Thyroid gland (tissue), 4 donors: ENCODE results near the gene OGDH.

Experiments used
- POLR2A ChIP-seq, 2 donors: fragments of 450-650 bp; IDR thresholded peaks; one replicate each; pipeline ENCODE4 v1.6.1; 2017; ENCODE audit warnings: antibody characterized with exemption in 2 of 2, mild to moderate bottlenecking in 2 of 2, moderate library complexity in 1 of 2
- TF ChIP-seq, protein P1 (sequence below), 6 experiments: fragments of 200-600 bp in 3 of 6; fragments of 450-650 bp in 3 of 6; sonication (generic) in 3 of 6; IDR thresholded peaks; one replicate each; pipeline ENCODE4 v1.5.1; 2016 to 2019; ENCODE audit warnings: antibody characterized with exemption in 6 of 6, mild to moderate bottlenecking in 2 of 6, inconsistent platforms in 1 of 6, moderate library complexity in 1 of 6

DNA sequence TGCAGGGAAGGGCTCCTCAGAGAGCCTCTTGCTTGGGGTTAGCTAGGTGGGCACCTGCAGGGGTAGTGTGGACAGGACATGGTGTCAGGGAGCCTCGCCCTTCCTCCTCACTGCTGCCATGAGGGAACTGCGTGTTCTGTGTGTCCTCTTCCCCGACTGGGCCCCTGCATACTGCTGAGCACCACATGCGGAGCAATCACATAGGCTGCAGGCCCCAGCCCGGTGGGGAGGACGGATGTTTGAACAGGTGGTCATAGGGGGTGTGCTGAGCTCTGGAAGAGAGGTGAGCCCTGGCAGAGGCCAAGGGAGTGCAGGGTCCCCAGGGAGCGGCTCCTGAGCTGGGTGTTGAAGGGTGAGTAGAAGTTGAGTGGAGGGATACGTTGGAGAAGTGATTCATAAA, 93.9 kb downstream of the OGDH start:
- TF ChIP-seq, protein P1, sequence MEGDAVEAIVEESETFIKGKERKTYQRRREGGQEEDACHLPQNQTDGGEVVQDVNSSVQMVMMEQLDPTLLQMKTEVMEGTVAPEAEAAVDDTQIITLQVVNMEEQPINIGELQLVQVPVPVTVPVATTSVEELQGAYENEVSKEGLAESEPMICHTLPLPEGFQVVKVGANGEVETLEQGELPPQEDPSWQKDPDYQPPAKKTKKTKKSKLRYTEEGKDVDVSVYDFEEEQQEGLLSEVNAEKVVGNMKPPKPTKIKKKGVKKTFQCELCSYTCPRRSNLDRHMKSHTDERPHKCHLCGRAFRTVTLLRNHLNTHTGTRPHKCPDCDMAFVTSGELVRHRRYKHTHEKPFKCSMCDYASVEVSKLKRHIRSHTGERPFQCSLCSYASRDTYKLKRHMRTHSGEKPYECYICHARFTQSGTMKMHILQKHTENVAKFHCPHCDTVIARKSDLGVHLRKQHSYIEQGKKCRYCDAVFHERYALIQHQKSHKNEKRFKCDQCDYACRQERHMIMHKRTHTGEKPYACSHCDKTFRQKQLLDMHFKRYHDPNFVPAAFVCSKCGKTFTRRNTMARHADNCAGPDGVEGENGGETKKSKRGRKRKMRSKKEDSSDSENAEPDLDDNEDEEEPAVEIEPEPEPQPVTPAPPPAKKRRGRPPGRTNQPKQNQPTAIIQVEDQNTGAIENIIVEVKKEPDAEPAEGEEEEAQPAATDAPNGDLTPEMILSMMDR (IDR thresholded peaks at IDR 0.05), result no peak
- no peak for TF ChIP-seq POLR2A (IDR thresholded peaks at IDR 0.05)
